Hippocampal formation (tissue), 2 donors: ENCODE results near the gene SLC45A2.
A peak's percentile ranks its signal among the peaks of the same experiment; 100 is the strongest.

ENCODE experiments used
- DNase-seq, 2 donors: peaks; one replicate each; lab custom pipeline; 2025; lab: John Stamatoyannopoulos, UW

SLC45A2 gene

DNA sequence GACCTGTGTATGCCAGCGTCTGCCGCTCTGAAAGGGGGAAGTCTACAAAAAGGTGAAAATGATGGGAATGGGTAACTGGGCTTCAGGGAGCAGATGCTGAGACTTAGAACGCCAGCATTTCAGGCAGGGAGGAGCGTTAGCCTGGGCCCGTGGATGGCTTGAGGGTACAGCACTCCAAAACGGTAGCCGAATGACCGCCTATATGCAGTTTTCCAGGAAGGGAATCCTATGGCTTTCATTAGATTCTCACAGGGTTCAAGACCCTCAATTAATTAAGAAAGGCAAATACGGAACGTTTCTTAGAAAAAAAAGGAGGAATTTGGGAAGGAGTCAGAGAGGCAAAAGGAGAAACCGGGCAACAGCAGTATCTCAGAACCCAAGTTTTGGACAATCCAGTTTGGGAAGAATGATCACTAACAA, 22.7 kb upstream of the SLC45A2 start:
- peak in 1 of 2 donors; percentile 9 for DNase-seq

DNA sequence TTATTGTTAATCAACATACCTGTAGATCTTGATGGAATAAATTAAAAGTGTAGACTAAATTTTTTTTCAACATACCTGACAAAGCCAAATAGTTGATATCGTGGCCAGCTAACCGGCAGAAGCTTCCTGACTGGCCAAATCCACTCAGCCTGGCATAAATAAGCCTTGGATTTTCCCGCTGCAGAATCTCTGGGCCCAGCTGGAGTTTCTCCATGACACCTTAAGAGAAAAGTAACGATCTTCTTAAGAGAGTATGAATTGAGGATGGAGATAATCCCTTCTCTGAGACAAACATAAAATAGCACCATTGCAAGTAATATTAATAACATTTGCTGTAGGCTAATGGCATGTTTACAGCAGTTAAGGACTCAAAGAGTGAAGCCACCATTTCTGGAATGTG, 21.2 kb upstream of the SLC45A2 start:
- DNase-seq: no peak

GRCh38 chr5:34005211-34005610, 20.7 kb upstream of the SLC45A2 start:
- DNase-seq: no peak

- no peak for DNase-seq
Measured at GRCh38 chr5:34003941-34004340, 19.4 kb upstream of the SLC45A2 start.

- DNase-seq: no peak
Measured at GRCh38 chr5:34002629-34003328, 18.3 kb upstream of the SLC45A2 start.

DNA sequence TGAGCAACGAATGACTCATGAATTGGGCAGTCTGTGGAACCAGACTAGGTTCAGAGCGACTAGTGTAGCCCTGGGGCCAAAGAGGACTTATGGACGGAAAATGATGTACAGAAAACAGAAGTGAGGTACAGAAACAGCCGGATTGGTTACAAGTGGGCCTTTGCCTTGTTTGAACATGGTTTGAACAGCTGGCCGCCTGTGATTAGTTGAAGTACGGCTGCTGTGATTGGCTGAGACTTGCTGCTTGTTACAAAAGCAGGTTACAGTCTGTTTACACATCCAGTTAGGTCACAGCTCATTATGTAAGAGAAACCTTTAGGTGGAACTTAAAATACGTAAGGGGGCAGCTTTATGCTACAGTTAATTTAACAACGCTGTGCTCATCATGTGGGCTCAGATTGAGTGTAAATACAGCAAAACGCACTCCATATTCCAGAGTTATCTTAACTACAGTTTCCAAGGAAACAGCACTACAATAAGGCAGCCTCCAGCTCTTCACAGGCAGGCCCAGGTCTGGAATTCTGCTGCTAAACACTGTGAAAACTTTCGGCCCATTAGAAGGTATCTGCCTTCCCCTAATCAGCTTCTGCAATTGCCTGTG, 16.8 kb upstream of the SLC45A2 start:
- DNase-seq: peak in 1 of 2 donors; percentile 42

DNA sequence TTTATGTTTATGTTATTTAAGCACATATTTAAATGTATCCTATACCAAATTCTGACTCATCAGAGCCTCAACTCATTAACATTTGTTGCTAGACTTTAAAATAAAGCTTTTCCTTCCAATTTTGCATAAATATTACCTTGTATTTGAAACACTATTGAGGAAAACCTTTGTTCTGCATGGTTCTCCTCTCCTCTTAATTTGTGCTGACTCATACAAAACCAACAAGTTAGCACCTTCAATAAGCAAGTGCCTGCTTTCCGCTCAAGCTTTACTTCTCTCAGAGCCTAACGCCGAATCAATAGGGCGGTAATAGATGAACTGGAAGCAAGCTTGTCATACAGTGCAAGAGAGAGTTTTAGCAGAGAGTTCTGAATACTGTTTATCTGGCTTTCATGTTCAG, 15.5 kb upstream of the SLC45A2 start:
- no peak for DNase-seq

- DNase-seq: peak; percentile 47 to 53
Measured at GRCh38 chr5:33997331-33997983, 13.0 kb upstream of the SLC45A2 start.

- no peak for DNase-seq
Measured at GRCh38 chr5:33995865-33996264, 11.4 kb upstream of the SLC45A2 start.

- DNase-seq: no peak
Measured at GRCh38 chr5:33994845-33995244, 10.4 kb upstream of the SLC45A2 start.

- DNase-seq: no peak
Measured at GRCh38 chr5:33992864-33993263, 8.4 kb upstream of the SLC45A2 start.

DNA sequence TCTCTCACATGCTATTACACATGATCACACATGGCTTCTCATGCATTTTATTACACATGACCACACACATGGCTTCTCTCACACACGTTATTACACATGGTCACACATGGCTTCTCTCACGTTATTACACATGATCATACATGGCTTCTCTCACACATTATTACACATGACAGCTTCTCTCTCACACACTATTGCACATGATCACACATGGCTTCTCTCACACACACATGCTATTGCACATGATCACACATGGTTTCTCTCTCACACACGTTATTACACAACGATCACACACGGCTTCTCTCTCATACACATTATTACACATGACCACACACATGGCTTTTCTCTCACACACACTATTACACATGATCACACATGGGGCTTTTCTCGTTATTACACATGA, 954 bp upstream of the SLC45A2 start:
- DNase-seq: no peak

DNA sequence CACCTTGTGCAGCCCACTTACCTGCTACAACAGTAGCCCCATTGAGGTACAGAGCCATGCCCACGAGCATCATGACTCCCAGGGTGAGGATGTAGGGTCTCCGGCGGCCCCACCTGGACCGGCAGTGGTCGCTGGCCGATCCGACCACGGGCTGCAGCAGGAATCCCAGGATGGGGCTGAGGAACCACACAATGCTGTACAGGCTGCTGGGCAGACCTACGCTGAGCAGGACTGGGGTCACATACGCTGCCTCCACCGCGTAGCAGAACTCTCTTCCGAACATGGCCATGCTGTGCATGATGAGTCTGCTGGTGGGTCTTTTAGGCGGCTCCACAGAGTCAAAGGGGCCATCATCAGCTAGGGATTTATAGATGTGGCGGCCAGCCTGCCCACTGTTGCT, 315 bp downstream of the SLC45A2 start:
- no peak for DNase-seq

GRCh38 chr5:33981408-33982162, 2.9 kb downstream of the SLC45A2 start:
- no peak for DNase-seq

- no peak for DNase-seq
Measured at GRCh38 chr5:33980030-33980429, 4.5 kb downstream of the SLC45A2 start.

DNA sequence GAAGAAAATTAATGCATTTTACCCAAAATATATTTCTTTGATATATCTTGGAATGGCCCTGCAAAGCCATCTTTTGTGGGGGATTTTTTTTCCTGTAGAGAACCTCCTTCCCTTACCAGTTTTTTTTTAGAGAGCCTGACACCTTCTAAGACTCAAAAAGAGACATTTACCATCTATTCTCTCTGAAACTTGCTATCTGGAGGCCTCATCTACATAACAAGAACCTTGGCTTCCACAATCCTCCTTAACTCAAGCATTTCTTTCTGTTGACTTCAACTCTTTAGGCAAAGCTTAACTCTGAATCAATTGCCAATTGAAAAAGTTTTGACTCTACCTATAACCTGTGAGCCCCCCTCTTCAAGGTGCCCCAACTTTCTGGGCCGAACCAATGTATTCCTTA, 6.2 kb downstream of the SLC45A2 start:
- no peak for DNase-seq

DNA sequence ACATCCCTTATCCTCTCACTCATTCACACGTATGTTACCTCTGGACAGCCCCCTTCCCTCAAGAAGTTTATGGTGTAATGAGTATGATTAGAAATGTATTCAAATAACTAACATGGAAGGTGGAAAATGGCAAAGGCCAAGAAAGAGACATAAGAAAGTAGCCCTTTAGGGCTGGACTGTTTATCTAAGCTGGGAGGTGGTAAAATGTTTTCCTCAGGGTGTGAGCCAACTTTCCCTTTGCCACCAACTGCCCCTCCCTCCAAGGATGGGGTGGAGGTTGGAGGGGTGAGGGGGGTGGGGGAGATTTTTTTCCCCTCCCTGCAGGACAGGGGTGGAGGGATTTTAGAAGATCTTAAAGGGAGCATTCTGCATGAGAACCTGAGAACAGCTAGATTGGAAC, 8.2 kb downstream of the SLC45A2 start:
- DNase-seq: no peak

DNA sequence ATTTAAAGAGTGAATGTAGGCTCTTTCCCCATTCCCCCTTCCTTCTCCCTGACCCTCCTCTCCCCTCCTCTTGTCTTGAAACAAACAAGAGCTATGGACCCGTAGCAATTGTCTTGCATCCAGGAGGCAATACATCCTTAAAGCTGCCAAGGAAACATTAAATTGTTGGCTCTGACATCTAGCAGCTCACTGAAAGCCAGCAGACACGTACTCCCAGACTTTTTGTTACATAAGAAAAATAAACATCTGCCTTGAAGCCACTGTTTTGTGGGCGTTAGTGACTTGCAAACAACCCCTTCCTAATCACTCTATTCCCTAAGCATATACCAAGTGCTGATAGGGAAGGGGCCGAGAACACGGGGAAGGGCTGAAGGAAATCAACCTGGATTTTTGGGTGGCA, 8.6 kb downstream of the SLC45A2 start:
- DNase-seq: no peak

DNA sequence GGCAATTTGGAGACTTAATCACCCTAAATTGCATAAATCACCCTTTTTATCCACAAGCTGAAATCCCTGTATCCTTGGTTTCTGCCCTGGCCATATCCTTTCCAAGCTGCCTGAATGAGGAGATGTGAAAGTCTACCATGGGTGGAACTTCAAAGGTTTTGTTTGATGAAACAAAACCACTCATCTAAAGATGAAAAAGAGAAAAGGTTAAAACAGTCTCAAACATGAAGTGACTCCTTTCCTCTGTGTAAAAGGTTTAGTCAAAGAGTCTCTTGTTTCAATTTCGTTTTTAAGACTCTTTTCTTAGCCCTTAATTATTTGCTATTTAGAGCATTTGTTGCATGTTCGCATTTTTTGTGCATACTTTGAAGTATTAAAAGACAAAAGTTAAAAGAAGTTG, 11.2 kb downstream of the SLC45A2 start:
- no peak for DNase-seq

DNA sequence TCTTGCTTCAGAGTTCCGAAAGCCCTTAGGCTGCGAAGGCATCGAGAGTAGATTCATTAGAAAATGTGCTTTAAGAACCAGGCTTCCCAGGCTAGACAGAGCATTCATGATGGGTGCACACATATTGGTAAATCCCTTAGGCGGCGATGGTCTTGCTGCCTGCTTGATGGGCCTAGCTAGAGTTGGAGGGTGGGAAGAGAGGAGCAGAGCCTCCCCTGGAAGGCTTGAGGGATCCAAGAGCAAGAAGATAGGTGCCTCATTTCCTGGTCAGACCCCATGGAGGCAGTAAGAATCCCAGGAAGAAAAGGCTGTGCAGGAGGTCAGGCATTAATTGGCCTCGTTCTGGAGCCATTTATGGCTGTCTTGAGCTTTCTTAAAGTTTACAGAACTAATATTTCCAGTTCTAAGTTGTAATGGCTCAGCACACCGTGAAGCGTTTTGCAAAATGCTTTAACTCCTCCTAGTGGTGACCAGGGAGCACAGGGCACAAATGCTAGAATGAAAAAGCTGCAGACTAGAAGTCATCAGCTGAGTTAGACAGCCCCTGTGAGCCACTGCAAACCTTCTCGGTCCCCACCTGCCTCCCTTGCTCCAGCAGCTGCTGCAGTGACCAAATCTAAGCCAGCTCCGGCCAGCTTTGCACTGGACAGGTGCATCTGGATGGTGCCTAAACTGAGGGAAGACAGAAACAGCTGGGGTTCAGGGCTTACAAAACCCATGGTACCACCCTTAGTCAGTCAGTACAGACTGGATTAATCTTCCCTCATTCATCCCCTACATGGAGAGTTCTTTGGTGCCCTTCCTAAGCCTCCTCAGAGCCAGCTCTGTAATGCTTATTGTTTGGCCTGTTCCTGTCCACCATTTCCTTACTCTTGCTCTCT, 14.7 kb downstream of the SLC45A2 start:
- no peak for DNase-seq

DNA sequence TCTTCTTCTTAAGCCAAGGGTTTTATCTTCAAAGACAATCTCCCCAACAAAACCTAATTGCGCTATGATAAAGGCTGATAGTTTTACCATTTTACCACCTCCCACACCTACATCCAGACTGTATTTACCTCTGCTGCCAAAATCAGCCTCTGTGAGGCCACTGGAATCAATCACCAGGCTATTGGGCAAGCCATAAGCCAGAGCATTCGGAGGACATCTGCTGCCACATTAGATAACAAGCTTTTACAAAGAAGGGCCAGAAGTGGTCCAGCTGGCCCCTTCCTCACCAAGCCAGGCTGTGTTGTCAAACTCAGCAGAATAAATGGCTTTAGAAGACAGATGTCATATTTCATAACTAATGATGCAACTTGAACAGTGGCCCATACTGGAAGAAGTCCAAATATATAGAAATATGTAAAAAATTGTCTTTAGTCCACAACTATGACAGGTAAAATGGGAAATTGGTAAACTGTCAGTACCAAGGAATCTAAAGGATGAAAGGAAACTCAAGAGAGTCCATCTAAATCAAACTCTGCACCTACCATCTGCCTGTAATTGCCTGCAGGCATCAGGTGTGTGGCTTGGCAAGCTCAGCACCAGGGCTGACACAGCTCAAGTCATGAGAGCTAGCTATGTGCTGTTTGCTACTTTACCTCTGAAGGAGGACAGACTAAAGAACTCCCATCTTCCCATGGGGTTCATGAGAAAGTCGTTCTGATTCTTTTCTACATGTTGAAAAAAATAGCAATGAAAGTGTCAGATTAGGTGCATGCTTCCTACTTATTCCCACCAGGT, 16.1 kb downstream of the SLC45A2 start:
- DNase-seq: no peak
